ENCODE data around the gene GTF2I.
"Not testable (repeated sequence)": the region's sequence is repeated elsewhere in the genome, so short reads cannot be mapped to it uniquely, and the experiment has no call there.

GTF2I gene

DNA sequence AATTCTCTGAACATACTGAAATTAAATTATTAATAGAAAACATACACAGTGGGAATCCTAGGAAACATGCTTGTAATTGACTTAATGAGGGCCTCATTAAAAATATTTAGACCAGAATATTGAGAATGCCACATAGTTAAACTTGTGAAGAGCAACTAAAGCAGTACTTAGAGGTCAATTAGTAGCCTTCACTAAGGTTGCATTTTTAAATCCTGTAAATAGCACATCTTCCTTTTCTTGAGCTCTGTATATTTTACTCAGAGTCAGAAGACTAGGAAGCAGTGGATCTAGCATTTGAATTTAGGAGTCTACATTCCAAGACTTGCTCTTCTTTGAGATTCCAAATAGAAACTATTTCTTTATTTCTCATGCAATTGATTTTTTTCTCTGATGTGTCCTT, 56.0 kb downstream of the GTF2I start:
- DNase-seq (ENCODE audit: low spot score), result no peak

DNA sequence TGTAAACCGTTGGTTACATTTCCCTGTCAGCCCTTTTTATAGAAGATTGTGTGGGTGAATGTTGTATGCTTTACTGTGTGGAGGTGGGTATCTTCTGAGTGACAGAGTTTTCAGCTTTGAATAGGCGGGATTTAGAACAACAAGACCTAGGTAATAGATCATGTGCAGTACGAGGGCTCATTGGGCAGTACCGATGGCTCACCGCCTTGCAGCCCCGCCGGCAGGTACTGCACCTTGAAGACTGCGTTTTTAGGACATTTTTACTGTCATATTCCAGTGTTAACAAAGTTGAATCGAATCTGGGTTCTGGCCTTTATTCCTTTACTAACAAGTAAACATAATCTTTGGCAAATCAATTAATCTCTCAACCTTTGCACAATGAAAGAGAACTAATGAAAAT, 60.4 kb downstream of the GTF2I start:
- no peak for DNase-seq (ENCODE audit: low spot score)

- DNase-seq (ENCODE audit: low spot score), result no peak
These were observed 60.8 kb downstream of the GTF2I start for GRCh38 chr7:74718336-74718735.

GRCh38 chr7:74722153-74722552, 64.6 kb downstream of the GTF2I start:
- no peak for DNase-seq (ENCODE audit: low spot score)

- DNase-seq (ENCODE audit: low spot score), result no peak
These were observed 68.3 kb downstream of the GTF2I start for GRCh38 chr7:74725840-74726239.

GRCh38 chr7:74726309-74727101, 69.0 kb downstream of the GTF2I start:
- DNase-seq (ENCODE audit: low spot score), result no peak

DNA sequence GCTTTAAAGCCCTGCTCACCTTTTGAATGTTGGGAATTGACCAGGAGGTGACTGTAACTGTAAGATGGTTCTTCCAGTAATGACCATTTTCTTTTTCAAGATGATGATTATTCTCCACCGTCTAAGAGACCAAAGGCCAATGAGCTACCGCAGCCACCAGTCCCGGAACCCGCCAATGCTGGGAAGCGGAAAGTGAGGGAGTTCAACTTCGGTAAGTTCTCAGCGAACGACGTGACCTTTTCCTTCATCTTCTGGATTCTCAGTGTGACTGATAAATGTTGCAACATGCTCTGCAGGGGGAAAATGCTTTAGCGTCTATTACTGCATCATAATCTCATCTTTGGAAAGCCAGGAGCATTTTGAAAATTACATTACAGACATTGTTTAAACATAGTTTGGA, 71.2 kb downstream of the GTF2I start:
- DNase-seq (ENCODE audit: low spot score), result not testable (repeated sequence)

GRCh38 chr7:74730186-74730585, 72.7 kb downstream of the GTF2I start:
- DNase-seq (ENCODE audit: low spot score), result not testable (repeated sequence)

GRCh38 chr7:74739974-74740703, 82.6 kb downstream of the GTF2I start:
- DNase-seq (ENCODE audit: low spot score), result not testable (repeated sequence)

GRCh38 chr7:74743936-74744557, 86.5 kb downstream of the GTF2I start:
- not testable (repeated sequence) for DNase-seq (ENCODE audit: low spot score)

GRCh38 chr7:74753921-74754482, 96.5 kb downstream of the GTF2I start:
- DNase-seq (ENCODE audit: low spot score), result not testable (repeated sequence)

- not testable (repeated sequence) for DNase-seq (ENCODE audit: low spot score)
These were observed 99.2 kb downstream of the GTF2I start for GRCh38 chr7:74756673-74757072.

DNA sequence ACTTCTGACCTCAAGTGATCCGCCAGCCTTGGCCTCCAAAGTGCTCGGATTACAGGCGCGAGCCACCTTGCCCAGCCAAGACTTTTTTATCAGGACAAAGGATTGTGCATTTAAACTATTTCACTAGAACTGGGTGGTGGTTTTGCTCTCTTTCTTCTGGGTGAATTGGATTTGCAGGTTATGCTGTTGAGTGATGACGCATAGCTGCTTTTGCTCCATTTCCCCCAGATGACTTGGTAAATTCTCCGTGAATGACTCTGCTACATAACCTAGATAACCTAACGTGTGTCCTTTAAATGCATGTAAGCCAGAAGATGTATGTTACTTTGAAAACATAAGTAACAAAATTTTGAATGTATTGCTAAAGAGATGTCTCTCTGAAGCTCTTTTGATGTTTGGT, 100.8 kb downstream of the GTF2I start:
- not testable (repeated sequence) for DNase-seq (ENCODE audit: low spot score)

DNA sequence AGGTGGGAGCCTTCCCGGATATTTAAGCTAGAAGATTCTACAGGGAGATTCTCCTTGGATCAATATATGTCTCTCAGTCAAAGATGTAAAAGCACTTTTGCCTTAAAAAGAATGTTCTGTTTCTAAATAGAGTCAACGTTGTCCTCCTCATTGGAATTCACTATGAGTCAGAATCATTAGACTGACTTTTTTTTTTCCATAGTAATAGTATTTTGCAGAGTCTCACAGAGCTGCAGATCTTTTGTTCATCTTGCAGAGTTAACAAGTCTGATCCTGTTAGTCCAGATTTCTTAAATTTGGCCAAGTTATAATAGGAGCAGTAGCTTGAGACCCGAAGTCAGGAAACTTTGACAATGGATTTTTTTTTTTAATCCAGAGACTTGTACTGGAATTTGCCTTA, 101.5 kb downstream of the GTF2I start:
- DNase-seq (ENCODE audit: low spot score), result not testable (repeated sequence)

- DNase-seq (ENCODE audit: low spot score), result not testable (repeated sequence)
These were observed 107.8 kb downstream of the GTF2I start for GRCh38 chr7:74765205-74765918.

DNA sequence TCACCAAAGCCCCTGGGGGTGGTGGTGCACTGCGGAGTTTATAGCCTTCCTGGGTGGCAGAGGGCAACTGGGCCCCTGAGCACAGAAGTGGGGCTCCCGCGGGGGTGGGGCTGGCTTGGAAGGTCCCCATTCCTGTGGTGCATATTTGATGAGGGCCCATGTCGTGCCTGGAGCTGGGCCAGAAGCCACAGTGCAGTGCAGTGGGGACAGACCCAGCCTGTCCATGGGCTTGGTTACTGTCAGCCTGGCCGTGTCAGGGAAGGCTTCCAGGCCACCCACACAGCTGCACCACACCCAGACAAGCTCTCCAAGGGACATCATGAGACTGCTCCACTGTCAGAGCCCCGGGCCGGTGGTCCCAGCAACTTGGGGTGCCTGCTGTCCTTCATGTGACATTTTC, 109.0 kb downstream of the GTF2I start:
- not testable (repeated sequence) for DNase-seq (ENCODE audit: low spot score)

DNA sequence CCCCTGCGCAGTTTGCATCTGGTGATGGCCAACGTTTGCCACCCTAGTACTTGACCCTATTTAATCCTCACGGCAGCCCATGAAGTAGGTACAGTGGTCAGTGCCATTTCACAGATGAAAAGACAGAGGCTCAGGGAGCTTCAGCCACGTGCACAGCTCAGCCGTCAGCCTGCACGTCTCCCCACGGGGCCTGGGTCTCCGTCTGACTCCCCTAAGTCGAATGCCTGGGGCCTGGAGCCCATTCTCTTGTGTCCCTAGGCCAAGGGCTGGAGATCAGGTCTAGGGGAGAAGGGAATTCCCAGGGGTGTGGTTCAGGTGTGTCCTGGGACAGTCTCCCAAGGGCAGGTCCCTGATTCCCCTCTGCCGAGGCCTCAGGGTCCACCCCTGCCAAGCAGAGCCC, 109.5 kb downstream of the GTF2I start:
- DNase-seq (ENCODE audit: low spot score), result not testable (repeated sequence)

- not testable (repeated sequence) for DNase-seq (ENCODE audit: low spot score)
These were observed 112.5 kb downstream of the GTF2I start for GRCh38 chr7:74770062-74770461.

- DNase-seq (ENCODE audit: low spot score), result peak; percentile 0
These were observed 114.6 kb downstream of the GTF2I start for GRCh38 chr7:74772093-74772492.

- DNase-seq (ENCODE audit: low spot score), result not testable (repeated sequence)
These were observed 116.5 kb downstream of the GTF2I start, which contains the start of gene NCF1 for GRCh38 chr7:74773760-74774750. TSS of gene NCF1 (plus strand) at chr7:74774011. CDS start at chr7:74774032, 21 bp downstream.

All from pons (tissue), 1 donor.